HG02884 (cell line): Measurements from ENCODE around the gene ANKFN1.

ENCODE experiments used
- ATAC-seq: cut with Tn5 transposase; IDR thresholded peaks from one replicate; pipeline ENCODE4 v1.9.1; 2021; ENCODE audit warnings: mild to moderate bottlenecking, moderate library complexity; ENCODE audit not compliant: unreplicated experiment

ANKFN1 gene

DNA sequence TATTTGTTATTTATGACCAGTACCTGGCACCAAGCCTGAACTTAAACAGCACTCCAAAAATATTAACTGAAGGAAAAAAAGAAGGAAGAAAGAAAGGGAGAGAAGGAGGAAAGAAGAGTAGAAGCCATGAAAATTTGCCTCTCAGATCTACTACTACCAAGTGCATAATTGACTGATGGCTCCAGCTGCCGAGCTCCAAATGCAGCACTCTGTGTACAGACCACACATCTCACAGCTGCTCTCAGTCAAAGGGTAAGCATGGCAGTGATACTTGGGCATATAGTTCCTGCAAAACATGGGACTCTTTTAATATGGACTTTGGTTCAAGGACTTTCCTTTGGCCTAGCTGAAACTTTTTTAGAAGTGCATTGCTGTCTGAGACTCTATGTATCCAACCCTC, 396.2 kb downstream of the ANKFN1 start:
- no peak for ATAC-seq

DNA sequence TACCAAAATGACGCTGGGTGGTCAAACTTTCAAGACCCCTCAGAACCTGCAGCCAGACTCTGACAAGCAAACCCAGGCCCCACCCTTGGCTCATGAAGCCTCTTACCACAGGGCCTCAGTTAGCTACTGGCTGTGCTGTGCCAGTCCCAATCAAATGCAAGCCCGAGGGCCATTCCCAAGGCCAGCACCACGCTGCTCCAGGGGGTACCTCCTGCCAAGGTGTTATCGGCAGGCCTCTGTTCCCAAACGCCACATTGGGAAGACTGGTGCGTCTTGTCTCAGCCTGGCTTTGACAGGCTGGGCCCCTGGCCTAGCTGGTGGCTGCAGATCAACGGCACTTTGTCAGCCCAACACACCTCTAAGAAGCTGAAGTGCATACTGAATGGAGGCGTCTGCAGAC, 404.4 kb downstream of the ANKFN1 start:
- no peak for ATAC-seq

DNA sequence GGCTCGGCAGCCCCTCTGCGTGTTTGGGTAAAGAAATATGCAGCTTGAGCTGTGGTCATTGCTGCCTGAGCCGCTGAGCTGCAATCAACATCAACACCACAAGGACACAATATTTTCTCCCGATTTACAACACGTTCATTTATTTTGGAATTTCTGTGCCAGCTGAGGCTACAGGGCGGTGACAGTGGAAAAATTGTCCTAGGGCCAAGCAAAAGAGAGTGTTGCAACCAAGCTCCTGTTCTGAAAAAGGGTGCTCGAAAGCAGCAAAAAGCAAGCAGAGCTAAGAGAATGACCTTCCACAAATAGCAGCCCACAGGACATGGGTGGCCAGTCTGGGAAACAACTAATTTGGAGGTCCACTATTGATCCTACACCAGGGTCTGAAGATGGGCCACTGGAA, 404.8 kb downstream of the ANKFN1 start:
- no peak for ATAC-seq
